Measurements from ENCODE around the gene TRAPPC11. TPM values are rescaled to one million over a fixed set of nuclear protein-coding genes. Genes with fewer than 3 reads are reported as not detected.

Gene TRAPPC11
- total RNA-seq, 4 donors from 2014 or later, result 47.8 to 61.1 (median 52.1) TPM

DNA sequence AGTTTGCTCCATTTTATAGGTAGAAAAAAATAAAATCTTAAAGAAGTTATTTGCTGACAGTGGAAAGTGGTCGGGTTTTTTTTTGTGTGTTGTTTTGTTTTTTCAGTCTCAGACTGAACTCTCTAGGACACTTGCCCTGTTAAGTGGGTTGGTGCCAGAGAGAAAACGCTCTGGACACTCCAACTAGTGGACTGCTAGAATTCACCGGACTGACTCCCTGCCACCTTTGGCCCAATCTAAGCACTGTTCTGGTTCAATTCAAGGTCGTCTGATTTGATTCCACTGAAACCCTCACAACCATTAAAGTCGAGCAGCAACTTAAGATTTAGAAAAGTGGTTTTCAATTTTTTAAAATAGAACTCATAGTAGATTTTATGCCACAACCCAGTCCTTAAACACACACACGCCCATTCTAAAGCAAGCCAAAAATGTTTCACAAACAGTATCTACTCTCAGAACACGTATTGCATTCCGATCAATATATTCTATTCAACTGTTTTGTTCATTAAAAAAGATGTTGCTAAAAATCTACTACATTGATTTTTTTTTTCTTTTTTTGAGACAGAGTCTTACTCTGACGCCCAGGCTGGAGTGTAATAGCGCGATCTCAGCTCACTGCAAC lies 27.4 kb upstream of the TRAPPC11 start:
- Histone ChIP-seq H3K27ac (no peak overlapping the region), H3K9me3 (no peaks in the 10 kb centered on the region), H3K36me3 (no peaks in the 10 kb centered on the region), H3K27me3 (no peaks in the 10 kb centered on the region), H3K4me1 (peaks cover 0 to 3% (median 0%) of the 10 kb centered on the region in 4 donors), H3K4me3 (no peak overlapping the region)
- intact Hi-C loops (cut with DNase I; ENCODE audit: low total_unique reads) (no loop called here), in situ Hi-C loops (cut with MboI; ENCODE audit: low pct_ligation_motif_present in 1 of 4, low pct_unique_long_range_greater_than_20kb in 1 of 4, low sequenced_read_pairs in 3 of 4) (no loop called here)
- WGBS, 2 donors (ENCODE audit: low coverage in 1 of 2), result 84 to 85% methylated on average over 10 to 11 of the region's 11 CpGs
- TF ChIP-seq, protein P1, sequence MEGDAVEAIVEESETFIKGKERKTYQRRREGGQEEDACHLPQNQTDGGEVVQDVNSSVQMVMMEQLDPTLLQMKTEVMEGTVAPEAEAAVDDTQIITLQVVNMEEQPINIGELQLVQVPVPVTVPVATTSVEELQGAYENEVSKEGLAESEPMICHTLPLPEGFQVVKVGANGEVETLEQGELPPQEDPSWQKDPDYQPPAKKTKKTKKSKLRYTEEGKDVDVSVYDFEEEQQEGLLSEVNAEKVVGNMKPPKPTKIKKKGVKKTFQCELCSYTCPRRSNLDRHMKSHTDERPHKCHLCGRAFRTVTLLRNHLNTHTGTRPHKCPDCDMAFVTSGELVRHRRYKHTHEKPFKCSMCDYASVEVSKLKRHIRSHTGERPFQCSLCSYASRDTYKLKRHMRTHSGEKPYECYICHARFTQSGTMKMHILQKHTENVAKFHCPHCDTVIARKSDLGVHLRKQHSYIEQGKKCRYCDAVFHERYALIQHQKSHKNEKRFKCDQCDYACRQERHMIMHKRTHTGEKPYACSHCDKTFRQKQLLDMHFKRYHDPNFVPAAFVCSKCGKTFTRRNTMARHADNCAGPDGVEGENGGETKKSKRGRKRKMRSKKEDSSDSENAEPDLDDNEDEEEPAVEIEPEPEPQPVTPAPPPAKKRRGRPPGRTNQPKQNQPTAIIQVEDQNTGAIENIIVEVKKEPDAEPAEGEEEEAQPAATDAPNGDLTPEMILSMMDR (IDR thresholded peaks at IDR 0.05), result no peak
- TF ChIP-seq POLR2A (IDR thresholded peaks at IDR 0.05), result no peak
- no peak for TF ChIP-seq EP300 (IDR thresholded peaks at IDR 0.05; ENCODE audit: low read depth)
- TF ChIP-seq POLR2AphosphoS5 (IDR thresholded peaks at IDR 0.05), result no peak
- DNase-seq, result no peak

DNA sequence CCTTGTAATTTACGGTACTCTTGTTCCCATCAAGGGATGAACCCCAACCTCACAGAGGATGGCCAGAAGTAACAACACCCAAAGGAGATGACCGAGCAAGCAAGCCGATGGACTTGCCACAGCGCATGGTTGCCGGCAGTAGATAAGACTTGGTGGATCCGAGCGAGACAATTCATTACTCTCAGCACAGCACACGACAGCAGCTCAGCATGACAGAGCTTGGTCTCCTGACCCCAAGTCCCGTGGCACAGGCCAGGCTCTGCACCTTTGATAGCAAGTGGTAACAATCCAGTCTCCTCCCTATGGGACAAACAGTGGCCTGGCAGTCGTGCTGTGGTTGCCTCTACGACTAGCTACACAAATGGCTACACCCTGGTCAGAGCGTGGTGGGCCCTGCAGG lies 26.4 kb upstream of the TRAPPC11 start:
- peaks cover 0 to 9% (median 2%) of the 10 kb centered on the region in 4 donors for H3K4me1 ChIP-seq
- in situ Hi-C loops (cut with MboI; ENCODE audit: low pct_ligation_motif_present in 1 of 4, low pct_unique_long_range_greater_than_20kb in 1 of 4, low sequenced_read_pairs in 3 of 4), result no loop called here
- 88% methylated on average over 4 to 12 of the region's 12 CpGs for WGBS, 2 donors (ENCODE audit: low coverage in 1 of 2)
- H3K36me3 ChIP-seq, result no peaks in the 10 kb centered on the region
- no peaks in the 10 kb centered on the region for H3K27me3 ChIP-seq
- intact Hi-C loops (cut with DNase I; ENCODE audit: low total_unique reads), result no loop called here
- DNase-seq, result no peak
- H3K27ac ChIP-seq, result no peak overlapping the region
- no peak overlapping the region for H3K4me3 ChIP-seq
- no peak for TF ChIP-seq POLR2AphosphoS5 (IDR thresholded peaks at IDR 0.05)
- TF ChIP-seq, protein P1 (IDR thresholded peaks at IDR 0.05), result no peak
- TF ChIP-seq POLR2A (IDR thresholded peaks at IDR 0.05), result no peak
- TF ChIP-seq EP300 (IDR thresholded peaks at IDR 0.05; ENCODE audit: low read depth), result no peak
- no peaks in the 10 kb centered on the region for H3K9me3 ChIP-seq

DNA sequence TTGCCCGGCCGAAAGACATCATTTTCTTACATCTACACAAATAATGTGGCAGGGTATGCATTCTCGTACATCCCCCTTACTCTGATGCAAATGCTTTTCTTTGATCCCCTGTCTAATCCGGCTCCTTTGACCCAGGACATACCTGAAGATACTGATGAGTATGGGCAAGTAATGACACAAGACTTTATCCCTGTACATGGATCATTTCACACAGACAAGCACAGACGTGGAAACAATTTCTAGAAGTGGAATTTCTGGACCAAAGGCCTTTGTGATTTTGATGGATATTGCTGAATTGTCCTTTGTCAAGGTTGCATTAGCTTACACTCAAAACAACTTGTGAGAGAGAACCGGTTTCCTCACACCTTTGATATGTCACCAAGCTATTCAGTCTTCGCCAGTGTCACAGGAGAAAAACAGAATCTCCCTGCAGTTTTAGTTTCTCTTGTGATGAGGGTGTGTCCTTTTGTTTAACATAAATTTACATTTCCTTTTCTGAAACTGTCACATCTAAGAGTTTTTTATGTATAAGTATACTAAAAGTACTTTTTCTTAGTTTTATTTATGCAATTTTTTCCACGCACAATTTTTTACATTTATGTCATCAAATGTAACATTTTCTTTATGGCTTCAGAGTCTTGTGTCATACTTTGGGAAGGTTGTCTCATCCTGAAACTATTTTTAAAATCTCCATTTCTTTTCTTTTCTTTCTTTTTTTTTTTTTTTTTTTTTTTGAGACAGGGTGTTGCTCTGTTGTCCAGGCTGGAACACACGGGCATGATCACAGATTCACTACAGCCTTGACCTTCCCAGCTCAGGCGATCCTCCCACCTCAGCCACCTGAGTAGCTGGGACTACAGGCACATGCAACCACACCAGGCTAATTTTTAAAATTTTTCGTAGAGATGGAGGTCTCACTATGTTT lies 25.4 kb upstream of the TRAPPC11 start:
- no peaks in the 10 kb centered on the region for H3K27me3 ChIP-seq
- peaks cover 0 to 9% (median 2%) of the 10 kb centered on the region in 4 donors for H3K4me1 ChIP-seq
- intact Hi-C loops (cut with DNase I; ENCODE audit: low total_unique reads) (no loop called here), in situ Hi-C loops (cut with MboI; ENCODE audit: low pct_ligation_motif_present in 1 of 4, low pct_unique_long_range_greater_than_20kb in 1 of 4, low sequenced_read_pairs in 3 of 4) (no loop called here)
- no peak for TF ChIP-seq POLR2A (IDR thresholded peaks at IDR 0.05)
- TF ChIP-seq EP300 (IDR thresholded peaks at IDR 0.05; ENCODE audit: low read depth), result no peak
- no peak for TF ChIP-seq POLR2AphosphoS5 (IDR thresholded peaks at IDR 0.05)
- H3K27ac ChIP-seq, result no peak overlapping the region
- no peaks in the 10 kb centered on the region for H3K36me3 ChIP-seq
- H3K9me3 ChIP-seq, result no peaks in the 10 kb centered on the region
- no peak overlapping the region for H3K4me3 ChIP-seq
- WGBS, 2 donors (ENCODE audit: low coverage in 1 of 2), result 69 to 78% methylated on average over 6 to 11 of the region's 11 CpGs
- DNase-seq, result no peak

DNA sequence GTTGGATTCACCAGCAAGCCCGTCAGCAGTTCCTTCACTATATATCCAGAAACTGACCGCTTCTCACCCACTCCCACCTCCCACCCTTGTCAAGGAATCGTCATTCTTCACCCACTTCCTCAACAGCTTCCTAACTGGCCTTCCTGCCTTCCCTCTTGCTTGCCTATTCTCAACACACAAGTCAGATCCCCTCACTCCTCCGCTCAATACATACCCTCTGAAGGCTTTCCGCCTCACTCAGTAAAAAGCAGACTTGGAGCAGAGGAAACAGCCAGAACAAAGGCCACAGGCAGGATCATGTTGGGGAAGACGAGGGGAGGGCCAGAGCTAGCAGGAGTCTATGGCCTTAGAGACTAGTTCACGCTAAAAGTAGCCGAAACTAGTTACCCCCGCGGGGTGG lies 23.8 kb upstream of the TRAPPC11 start:
- no peaks in the 10 kb centered on the region for H3K27me3 ChIP-seq
- no peak overlapping the region for H3K27ac ChIP-seq
- TF ChIP-seq POLR2AphosphoS5 (IDR thresholded peaks at IDR 0.05) (no peak), POLR2A (IDR thresholded peaks at IDR 0.05) (no peak), EP300 (IDR thresholded peaks at IDR 0.05; ENCODE audit: low read depth) (no peak)
- TF ChIP-seq, protein P1 (IDR thresholded peaks at IDR 0.05), result no peak
- peaks cover 0 to 9% (median 2%) of the 10 kb centered on the region in 4 donors for H3K4me1 ChIP-seq
- no peak overlapping the region for H3K4me3 ChIP-seq
- intact Hi-C loops (cut with DNase I; ENCODE audit: low total_unique reads), result no loop called here
- H3K9me3 ChIP-seq, result no peaks in the 10 kb centered on the region
- no peak for DNase-seq
- in situ Hi-C loops (cut with MboI; ENCODE audit: low pct_ligation_motif_present in 1 of 4, low pct_unique_long_range_greater_than_20kb in 1 of 4, low sequenced_read_pairs in 3 of 4), result no loop called here
- no peaks in the 10 kb centered on the region for H3K36me3 ChIP-seq
- 68 to 81% methylated on average over 4 to 10 of the region's 10 CpGs for WGBS, 2 donors (ENCODE audit: low coverage in 1 of 2)
